ENCODE results near the gene NFATC2IP.
"Not testable (repeated sequence)": the region's sequence is repeated elsewhere in the genome, so short reads cannot be mapped to it uniquely, and the experiment has no call there.

The NFATC2IP gene

GRCh38 chr16:28974007-28974436 lies 23.3 kb downstream of the NFATC2IP start:
- DNase-seq (ENCODE audit: low spot score) = peak; percentile 35

GRCh38 chr16:28974437-28975157 lies 23.9 kb downstream of the NFATC2IP start, which contains the start of gene SPNS1:
Gene SPNS1 (plus strand): TSS chr16:28974778. CDS start chr16:28975152, 374 bp downstream.
- peak; percentile 87 for DNase-seq (ENCODE audit: low spot score)

- DNase-seq (ENCODE audit: low spot score) = no peak
These were observed 24.4 kb downstream of the NFATC2IP start for GRCh38 chr16:28975158-28975599.

GRCh38 chr16:28977703-28978662 lies 27.2 kb downstream of the NFATC2IP start:
- peak; percentile 23 for DNase-seq (ENCODE audit: low spot score)

GRCh38 chr16:28980330-28980729 lies 29.6 kb downstream of the NFATC2IP start:
- not testable (repeated sequence) for DNase-seq (ENCODE audit: low spot score)

GRCh38 chr16:28980929-28981328 lies 30.2 kb downstream of the NFATC2IP start:
- DNase-seq (ENCODE audit: low spot score) = no peak

GRCh38 chr16:28981517-28981916 lies 30.8 kb downstream of the NFATC2IP start:
- peak; percentile 61 for DNase-seq (ENCODE audit: low spot score)

GRCh38 chr16:28982418-28982817 lies 31.7 kb downstream of the NFATC2IP start:
- DNase-seq (ENCODE audit: low spot score) = no peak

- no peak for DNase-seq (ENCODE audit: low spot score)
These were observed 32.2 kb downstream of the NFATC2IP start for GRCh38 chr16:28982949-28983348.

- no peak for DNase-seq (ENCODE audit: low spot score)
These were observed 32.9 kb downstream of the NFATC2IP start for GRCh38 chr16:28983644-28984043.

- DNase-seq (ENCODE audit: low spot score) = no peak
These were observed 33.4 kb downstream of the NFATC2IP start for GRCh38 chr16:28984091-28984490.

GRCh38 chr16:28984619-28985135 lies 33.9 kb downstream of the NFATC2IP start, which contains the start of gene LAT:
Gene LAT (plus strand): TSS chr16:28985052. CDS start chr16:28985418, 366 bp downstream.
- DNase-seq (ENCODE audit: low spot score) = no peak

- DNase-seq (ENCODE audit: low spot score) = no peak
These were observed 34.7 kb downstream of the NFATC2IP start for GRCh38 chr16:28985211-28986041.

- no peak for DNase-seq (ENCODE audit: low spot score)
These were observed 35.3 kb downstream of the NFATC2IP start for GRCh38 chr16:28986046-28986445.

- no peak for DNase-seq (ENCODE audit: low spot score)
These were observed 35.8 kb downstream of the NFATC2IP start for GRCh38 chr16:28986492-28986891.

- DNase-seq (ENCODE audit: low spot score) = no peak
These were observed 36.6 kb downstream of the NFATC2IP start for GRCh38 chr16:28987170-28987853.

GRCh38 chr16:28989363-28989762 lies 38.6 kb downstream of the NFATC2IP start:
- no peak for DNase-seq (ENCODE audit: low spot score)

- DNase-seq (ENCODE audit: low spot score) = no peak
These were observed 39.8 kb downstream of the NFATC2IP start for GRCh38 chr16:28990375-28991040.

- no peak for DNase-seq (ENCODE audit: low spot score)
These were observed 41.0 kb downstream of the NFATC2IP start for GRCh38 chr16:28991687-28992086.

GRCh38 chr16:28992496-28992895 lies 41.8 kb downstream of the NFATC2IP start:
- DNase-seq (ENCODE audit: low spot score) = no peak

Data from hematopoietic multipotent progenitor cell treated with erythropoietin and hydrocortisone succinate and interleukin-3 and kit ligand, for 15 days (in vitro differentiated cells).